CD4-positive, alpha-beta T cell treated with Interferon alpha-2 for 1 hour (primary cell): Measurements from ENCODE around the gene IRGC.
"Not testable (repeated sequence)": the region's sequence is repeated elsewhere in the genome, so short reads cannot be mapped to it uniquely, and the experiment has no call there.

Source experiments
- DNase-seq, 2 donors: peaks; one replicate each; pipeline ENCODE4 v3.0.0-alpha.2; 2020 to 2022

IRGC gene, protein sequence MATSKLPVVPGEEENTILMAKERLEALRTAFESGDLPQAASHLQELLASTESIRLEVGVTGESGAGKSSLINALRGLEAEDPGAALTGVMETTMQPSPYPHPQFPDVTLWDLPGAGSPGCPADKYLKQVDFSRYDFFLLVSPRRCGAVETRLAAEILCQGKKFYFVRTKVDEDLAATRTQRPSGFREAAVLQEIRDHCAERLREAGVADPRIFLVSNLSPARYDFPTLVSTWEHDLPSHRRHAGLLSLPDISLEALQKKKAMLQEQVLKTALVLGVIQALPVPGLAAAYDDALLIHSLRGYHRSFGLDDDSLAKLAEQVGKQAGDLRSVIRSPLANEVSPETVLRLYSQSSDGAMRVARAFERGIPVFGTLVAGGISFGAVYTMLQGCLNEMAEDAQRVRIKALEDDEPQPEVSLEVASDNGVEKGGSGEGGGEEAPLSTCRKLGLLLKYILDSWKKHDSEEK

DNA sequence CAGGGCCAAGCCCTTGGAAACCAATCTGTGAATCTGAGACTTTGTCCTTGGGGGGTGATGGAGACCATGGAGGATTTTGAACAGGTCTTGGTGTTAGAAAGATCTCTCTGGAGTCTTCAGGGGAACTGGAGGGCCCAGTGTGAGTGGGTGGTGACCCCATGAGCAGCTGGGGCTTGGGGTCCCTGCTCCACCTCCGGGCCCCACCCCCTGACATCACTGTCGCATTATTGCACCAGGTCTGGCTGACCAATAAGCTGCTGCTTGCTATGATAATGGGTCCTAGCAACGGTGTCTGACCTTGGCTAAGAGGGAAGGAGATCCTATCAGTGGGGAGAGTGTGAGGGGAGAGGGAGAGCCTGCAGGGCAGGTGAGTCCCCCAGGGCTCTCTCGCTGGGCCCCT is at the start of gene IRGC:
TSS of gene IRGC (plus strand) at position 301 of the 400 bp plus-strand sequence. CDS start 2,483 bp downstream, outside the sequence.
- no peak for DNase-seq

- DNase-seq, result no peak
Observed at GRCh38 chr19:43667126-43667875, 48.6 kb upstream of the IRGC start.

DNA sequence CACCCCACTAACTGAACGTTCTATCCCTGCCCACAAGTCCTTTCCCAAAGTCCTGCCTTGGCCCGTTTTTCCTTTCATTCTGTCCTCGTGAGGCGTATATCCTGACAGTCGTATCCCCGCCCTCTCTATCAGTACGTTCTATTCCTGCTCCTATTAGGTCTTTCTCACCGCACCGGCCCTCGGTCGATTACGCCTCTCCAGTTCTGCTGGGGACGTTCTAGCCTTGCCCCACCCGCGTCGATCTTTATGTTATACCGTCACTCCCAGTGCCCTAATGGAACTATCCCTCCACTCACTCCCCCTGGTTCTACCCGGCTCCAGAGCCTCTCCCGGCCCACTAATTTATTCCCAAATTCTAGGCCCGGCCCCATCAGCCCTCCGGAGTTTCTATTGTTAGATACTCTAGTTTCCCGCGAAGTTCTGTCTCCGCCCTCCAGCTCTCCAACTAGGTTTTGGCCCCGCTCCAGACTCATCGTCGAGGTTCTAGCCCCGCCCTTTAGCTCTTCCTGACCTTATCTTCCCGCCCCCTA is 47.9 kb upstream of the IRGC start:
- no peak for DNase-seq

DNA sequence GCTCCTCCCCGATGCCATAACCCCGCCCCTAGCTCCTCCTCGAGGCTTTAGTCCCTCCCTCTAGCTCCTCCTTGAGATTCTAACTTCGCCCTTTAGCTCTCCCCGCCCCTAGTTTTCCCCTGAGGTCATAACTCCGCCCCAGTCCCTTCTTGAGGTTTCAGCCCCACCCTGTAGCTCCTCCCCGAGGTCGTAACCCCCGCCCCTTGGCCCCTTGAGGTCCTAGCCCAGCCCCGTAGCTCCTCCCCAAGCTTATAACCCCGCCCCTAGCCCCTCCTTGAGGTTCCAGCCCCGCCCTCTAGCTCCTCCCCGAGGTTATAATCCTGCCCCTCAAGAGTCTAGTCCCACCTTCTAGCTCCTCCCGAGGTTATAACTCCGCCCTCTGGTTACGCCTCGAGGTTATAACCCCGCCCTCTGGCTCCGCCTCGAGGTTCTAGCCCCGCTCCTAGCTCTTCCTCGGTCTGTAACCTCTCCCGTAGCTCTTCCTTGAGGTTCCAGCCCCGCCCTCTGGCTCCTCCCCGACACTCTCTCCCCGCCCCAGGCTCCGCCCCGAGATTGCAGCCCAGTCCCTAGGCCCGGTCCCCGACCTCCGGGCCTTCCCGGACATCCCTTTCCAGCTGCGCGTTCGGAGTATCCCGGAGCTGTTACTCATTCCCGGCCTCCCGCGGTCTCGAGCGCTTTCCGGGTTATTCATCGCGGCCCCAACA is 47.3 kb upstream of the IRGC start:
- DNase-seq, result peak; percentile 97

GRCh38 chr19:43672061-43672679 is 43.7 kb upstream of the IRGC start:
- DNase-seq, result no peak

- DNase-seq, result no peak
Observed at GRCh38 chr19:43673637-43674036, 42.2 kb upstream of the IRGC start.

- DNase-seq, result peak; percentile 13 to 68
Observed at GRCh38 chr19:43674183-43674582, 41.7 kb upstream of the IRGC start.

DNA sequence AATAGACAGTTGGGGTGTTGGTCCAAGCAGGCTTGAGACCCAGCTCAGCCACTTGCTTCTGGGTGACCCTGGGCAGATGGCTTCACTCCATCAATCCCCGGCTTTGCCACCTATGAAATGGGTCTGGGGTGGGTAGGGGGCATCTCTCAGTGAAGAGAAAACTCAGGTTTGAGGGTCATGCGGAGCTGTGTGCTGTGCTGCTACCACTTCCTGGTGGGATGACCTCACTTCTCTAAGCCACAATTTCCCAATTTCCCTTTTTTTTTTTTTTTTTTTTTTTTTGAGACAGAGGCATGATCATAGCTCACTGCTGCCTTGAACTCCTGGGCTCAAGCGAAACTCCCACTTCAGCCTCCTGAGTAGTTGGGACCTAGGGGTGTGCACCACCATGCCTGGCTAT is 41.3 kb upstream of the IRGC start:
- peak in 1 of 2 donors; percentile 31 for DNase-seq

DNA sequence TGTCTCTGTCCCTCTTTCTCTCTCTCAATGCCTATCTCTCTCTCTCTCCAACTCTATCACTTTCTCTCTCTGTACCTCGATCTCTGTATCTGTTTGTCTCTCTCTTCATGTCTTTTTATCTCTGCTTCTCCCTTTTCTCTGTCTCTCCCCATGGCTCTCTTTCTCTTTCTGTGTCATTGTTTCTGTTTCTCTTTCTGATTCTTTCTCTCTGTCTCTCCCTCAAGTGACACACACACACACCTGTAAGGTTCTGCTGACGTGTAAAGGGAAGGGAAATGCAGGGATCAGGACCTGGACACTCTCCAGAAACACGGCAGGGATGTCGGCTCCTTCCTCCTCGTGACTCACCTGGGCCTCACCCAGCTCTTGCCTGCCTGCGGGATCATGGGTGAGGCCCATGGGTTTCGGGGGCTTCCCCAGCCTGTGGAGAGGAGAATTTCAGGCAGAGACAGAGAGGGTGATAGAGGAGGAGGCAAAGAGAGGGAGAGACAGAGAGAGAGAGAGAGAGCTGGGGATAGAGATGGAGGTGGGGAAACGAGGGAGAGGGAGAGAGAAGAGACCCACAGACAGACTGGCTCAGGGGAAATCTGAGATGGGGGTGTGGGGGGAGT is 40.5 kb upstream of the IRGC start:
- no peak for DNase-seq

GRCh38 chr19:43675906-43676305 is 40.0 kb upstream of the IRGC start:
- no peak for DNase-seq

- DNase-seq, result no peak
Observed at GRCh38 chr19:43678512-43679261, 37.2 kb upstream of the IRGC start.

GRCh38 chr19:43681821-43682220 is 34.1 kb upstream of the IRGC start:
- DNase-seq, result no peak

DNA sequence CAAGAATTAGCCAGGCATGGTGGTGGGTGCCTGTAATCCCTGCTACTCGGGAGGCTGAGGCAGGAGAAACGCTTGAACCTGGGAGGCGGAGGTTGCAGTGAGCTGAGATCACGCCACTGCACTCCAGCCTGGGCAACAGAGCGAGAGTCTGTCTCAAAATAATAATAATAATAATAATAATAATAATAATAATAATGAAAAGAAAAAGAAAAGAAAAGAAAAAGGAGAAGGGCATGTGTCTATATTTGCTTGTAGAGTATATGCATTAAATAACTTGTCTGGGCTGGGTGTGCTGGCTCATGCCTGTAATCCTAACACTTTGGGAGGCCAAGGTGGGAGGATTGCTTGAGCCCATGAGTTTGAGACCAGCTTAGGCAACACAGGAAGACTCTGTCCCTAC is 33.6 kb upstream of the IRGC start:
- DNase-seq, result not testable (repeated sequence)

GRCh38 chr19:43682824-43683661 is 32.8 kb upstream of the IRGC start:
- no peak for DNase-seq

GRCh38 chr19:43683905-43684304 is 32.0 kb upstream of the IRGC start:
- DNase-seq, result no peak

DNA sequence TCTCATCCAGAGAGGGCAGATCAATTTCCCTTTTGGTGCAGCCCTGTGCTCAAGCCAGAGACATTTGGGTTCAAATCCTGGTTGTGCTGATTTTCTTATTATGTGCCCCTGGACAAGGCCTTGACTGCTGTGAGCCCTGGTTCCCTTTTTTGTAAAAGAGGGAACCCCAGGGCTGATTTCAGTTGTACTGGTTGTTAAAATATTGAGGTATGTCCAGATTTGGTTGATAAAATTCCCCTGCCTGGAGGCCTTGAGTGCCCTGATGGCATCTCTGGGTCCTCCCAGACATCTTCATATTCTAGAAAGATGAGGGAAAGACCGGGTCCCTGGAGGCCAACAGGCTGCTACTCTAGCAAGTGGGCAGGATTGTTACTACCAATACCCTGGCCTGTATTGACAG is 31.6 kb upstream of the IRGC start:
- DNase-seq, result no peak

DNA sequence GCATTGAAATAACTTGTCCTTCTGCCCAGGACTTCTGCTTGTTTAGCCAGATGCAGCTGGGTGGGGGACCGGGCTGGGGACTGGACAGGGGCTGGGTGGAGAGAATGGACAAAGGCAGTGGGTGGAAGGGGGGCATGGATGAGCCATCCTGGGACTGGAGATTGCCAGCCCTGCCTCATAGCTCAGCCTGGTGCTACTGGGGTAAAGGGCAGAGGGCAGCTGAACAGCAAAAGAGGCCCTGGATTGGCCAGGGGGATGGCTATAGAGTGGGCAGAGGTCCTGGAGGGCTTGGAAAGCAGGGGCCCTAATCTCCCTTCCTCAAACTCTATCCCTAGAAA is 28.2 kb upstream of the IRGC start:
- DNase-seq, result no peak

DNA sequence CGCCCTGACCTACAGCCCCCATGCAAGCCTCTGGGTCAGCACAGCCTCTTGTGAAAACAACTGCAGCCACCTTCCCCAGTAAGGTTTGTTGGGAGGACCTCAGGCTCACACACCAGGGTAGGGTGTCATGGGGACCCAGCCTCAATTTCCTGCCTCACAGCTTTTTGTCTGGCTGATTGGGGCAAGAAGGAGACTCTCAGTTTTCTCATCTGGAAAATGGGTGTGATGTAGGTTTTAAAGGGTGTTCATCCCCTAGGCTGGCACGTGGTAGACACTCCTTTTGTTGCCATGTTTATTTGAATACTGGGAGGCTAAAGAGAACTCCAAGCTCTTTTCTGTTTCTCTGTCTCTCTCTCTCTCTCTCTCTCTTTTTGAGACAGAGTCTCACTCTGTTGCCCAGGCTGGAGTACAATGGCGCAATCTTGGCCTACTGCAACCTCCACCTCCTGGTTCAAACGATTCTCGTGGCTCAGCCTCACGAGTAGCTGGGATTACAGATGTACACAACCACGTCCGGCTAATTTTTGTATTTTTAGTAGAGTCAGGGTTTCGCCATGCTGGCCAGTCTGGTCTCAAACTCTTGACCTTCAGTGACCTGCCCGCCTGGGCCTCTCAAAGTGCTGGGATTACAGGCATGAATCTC is 27.7 kb upstream of the IRGC start:
- no peak for DNase-seq

DNA sequence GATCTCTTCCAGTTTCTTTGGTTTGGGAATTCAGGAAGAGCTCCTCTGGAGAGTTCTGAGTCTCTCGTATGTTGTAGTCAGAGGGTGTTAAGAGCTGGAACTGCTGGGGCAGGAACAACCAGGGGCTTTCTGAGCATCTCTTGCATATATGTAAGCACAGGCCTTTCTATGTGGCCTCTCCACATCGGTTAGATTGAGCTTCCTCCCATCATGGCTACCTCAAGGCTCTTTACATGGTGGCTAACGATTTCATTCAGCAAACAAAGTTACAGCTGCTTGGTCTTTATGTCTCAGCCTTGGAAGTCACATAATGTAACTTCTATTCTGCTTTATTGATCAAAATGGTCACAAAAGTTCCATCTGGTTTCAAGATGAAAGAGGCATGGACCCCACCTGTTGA is 25.4 kb upstream of the IRGC start:
- DNase-seq, result no peak

GRCh38 chr19:43690890-43691289 is 25.0 kb upstream of the IRGC start:
- no peak for DNase-seq
